SU-DHL-6 (cell line): Measurements from ENCODE around the gene RELN.

Experiments
- CTCF ChIP-seq: fragments of 200-600 bp; sonication (generic); IDR thresholded peaks from one replicate; pipeline ENCODE4 v1.5.1; 2017; ENCODE audit warnings: antibody characterized with exemption, mild to moderate bottlenecking, low read length, moderate library complexity; ENCODE audit not compliant: insufficient read depth, poor library complexity, severe bottlenecking
- EZH2phosphoT487 ChIP-seq: fragments of 200-600 bp; sonication (generic), shearing (Covaris generic); conservative IDR thresholded peaks from 2 replicates; pipeline ENCODE4 v1.6.1; 2018; ENCODE audit warnings: mild to moderate bottlenecking, antibody characterized with exemption, low read length, moderate library complexity, mixed read lengths

- TF ChIP-seq CTCF (no peak), EZH2phosphoT487 (no peak)
These were observed 360.7 kb downstream of the RELN start for GRCh38 chr7:103628742-103629141.
